Stimulated activated CD8-positive, alpha-beta memory T cell treated with anti-CD3 and anti-CD28 coated beads, Interleukin-7, amount 100 ng/mL, for 1 hour (primary cell): ENCODE measurements around the gene LRMDA.
"Not testable (repeated sequence)": the region's sequence is repeated elsewhere in the genome, so short reads cannot be mapped to it uniquely, and the experiment has no call there.

ENCODE experiments used
- DNase-seq, 2 donors: peaks; one replicate each; pipeline ENCODE4 v3.0.0-alpha.2; 2020; ENCODE audit warnings: low read depth in 2 of 2

Gene LRMDA

GRCh38 chr10:75611172-75611992 is 180.0 kb downstream of the LRMDA start:
- no peak for DNase-seq

DNA sequence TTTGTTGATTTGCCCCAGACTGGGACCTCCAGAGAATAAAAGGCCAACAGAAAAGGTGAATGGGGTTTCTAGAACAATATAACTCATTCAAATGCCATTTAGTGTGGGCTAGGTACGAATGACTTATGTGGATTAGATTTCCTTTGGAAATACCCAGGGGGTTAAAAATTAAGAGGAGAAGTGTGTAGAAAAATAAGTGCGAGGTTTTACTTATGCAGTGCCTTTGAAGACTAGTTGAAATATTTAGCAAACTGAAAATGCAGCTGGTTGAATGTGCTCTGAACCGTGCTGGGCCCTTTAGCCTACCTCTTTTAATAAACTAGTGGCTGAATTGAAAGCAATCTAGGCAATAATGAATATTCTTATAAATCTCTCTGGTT is 180.6 kb downstream of the LRMDA start:
- no peak for DNase-seq

DNA sequence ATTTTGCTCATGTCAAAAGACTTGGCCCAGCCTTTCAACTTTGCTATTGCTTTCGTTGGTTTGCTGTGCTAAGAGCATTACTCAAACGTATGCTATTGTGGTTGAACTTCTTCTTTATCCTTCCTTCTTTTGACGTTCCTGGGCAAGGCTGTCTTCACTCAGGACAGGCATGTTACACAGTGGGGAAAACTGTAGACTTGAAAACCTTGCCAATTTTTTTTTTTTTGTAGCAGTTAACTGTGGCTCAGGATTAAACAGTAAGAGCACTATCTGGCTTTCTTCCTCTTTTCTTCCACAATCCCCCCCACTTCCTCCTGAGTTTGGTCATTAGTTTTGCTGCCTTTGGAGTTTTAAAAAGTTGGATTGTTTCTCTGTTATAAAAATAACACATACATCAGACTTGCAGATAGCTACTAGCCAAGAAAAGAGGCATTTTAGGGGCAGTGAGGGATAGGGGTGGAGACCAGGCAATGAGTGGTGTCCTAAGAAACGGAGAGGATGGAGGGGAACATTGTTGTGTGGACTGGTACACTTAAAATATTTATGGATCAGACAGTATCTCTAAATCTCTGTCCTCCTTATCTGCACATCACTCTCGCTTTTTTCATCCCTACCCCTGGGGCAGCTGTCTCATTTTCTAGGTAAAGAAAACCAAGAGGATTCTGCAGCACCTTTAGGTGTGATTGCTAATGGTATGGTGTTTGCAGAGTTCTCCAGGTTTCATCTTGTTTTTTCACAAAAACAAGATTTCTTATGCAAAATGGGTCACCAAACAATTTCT is 181.7 kb downstream of the LRMDA start:
- no peak for DNase-seq

DNA sequence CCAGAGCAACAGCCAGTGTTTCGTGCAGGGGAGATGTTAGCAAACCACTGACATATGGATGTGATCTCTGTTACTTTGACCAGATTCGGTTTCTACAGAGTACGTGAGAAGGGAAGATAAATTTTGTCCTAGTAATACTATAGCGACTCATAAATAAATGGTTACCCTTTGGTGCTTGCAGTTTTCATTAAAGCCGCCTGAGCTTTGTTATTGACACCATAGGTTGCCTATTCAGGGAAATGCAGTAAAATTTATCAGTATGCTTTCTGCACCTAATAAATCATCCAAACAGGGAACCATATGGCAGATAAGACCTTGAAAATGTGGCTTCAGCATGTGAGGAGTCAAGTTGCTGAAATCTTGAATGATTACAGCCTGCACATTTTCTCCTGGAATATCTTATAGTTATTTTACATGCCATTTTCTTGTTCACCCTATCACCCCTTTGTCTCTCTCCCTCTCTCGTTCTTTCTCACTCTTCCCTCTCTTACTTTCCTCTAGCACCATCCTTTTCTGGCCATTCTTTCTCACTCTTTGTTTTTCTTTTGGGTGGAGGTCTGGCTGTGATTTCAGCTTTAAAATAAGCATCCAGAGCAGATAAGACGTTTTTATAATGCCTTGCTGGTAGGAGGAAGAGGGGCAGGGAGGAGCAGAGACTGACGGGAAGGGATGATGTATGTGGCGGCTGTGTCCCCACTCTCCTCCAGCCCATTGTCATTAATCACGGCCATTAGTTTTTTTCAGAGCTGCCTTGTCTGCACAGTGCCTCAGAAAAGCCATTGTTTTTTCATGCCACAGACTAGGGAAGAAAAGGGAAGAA is 182.5 kb downstream of the LRMDA start:
- no peak for DNase-seq

GRCh38 chr10:75616076-75616475 is 184.7 kb downstream of the LRMDA start:
- no peak for DNase-seq

GRCh38 chr10:75616874-75617478 is 185.6 kb downstream of the LRMDA start:
- DNase-seq, result no peak

GRCh38 chr10:75617485-75618155 is 186.2 kb downstream of the LRMDA start:
- no peak for DNase-seq

DNA sequence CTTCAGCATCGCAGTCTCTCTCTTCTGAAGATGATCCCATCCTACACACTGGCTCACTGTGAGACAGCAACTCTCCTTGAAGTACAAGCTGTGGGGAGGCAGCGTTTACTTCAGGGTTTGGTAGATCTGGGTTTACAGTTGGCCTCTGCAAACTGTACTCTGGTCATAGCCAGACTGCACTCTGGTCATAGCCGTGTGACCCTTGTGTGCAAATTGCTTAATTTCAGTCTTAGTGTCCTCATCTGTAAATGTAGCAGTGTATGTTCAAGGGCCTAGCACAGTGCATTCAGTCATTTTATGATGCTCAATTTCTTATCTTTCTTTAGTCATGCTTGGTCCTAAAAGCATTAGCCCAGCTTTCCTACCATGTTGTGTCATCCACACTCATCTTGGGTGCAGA is 188.2 kb downstream of the LRMDA start:
- DNase-seq, result no peak

GRCh38 chr10:75620356-75620755 is 188.9 kb downstream of the LRMDA start:
- no peak for DNase-seq

DNA sequence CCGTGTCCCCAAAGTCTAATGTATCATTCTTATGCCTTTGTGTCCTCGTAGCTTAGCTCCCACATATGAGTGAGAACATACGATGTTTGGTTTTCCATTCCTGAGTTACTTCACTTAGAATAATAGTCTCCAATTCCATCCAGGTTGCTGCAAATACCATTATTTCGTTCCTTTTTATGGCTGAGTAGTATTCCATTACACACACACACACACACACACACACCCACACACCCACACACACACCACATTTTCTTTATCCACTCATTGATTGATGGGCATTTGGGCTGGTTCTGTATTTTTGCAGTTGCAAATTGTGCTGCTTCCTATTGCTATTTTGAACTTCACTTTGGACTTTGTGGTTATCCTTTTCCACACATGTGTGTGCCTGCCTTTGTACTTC is 189.6 kb downstream of the LRMDA start:
- DNase-seq, result not testable (repeated sequence)

- DNase-seq, result no peak
These were observed 191.1 kb downstream of the LRMDA start for GRCh38 chr10:75622503-75622902.

GRCh38 chr10:75623310-75624093 is 192.1 kb downstream of the LRMDA start:
- DNase-seq, result no peak

GRCh38 chr10:75624638-75625037 is 193.2 kb downstream of the LRMDA start:
- no peak for DNase-seq

DNA sequence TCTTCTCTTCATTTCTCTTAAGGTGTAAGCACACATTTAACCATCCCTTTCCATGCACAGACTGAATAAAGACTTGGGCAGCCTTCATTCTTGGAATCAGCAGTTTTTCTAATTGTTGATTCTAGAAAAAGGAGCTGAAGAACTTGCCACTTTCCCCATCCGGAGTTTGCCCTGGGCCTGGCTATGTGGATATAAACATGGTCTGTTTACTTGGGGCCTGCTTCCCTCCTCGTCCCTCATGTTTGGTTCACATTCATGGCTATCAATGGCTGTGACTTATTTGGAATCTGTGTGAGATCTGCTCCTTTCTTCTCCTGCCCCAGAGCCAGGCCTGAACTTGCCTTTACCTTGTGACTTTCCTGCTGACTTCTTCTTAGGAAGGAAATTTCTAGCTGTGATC is 199.3 kb downstream of the LRMDA start:
- DNase-seq, result no peak

GRCh38 chr10:75632805-75633462 is 201.5 kb downstream of the LRMDA start:
- no peak for DNase-seq

DNA sequence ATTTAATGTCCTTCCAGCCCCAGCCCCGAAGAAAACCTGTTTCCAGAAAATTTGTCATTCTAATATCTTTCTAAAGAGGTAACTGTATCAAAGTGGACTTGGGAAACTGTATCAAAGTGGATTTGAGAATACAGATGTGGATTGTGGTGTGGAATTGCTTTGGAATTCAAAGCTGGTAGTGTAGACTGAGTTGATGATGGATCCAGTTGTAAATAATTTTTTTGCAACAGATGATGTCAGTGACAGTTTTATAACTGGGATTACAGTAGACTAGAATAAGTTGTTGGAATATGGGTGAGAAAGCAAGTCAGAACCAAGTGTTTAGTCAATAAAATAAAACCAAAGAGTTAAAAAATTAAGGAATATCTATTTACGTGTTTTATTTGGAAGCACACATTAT is 202.1 kb downstream of the LRMDA start:
- no peak for DNase-seq

- DNase-seq, result no peak
These were observed 203.5 kb downstream of the LRMDA start for GRCh38 chr10:75634947-75635346.

DNA sequence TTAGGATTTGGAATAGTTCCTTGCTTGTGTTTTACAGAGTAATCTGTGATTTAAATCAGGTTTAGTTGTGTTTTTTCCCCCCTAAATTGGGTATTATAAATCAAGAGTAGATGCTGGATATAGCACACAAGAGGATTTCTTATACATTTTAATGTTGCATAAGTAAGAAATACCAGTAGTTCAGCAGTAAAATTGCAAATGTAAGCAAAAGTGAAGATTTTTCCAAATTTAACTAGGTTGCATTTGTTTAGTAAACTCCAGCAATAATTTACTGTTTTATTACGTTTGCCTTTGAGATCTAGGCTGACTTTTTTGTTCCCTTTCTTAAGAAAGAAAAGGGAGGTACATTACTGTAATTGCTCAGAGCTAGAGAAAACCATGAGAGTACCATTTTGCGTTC is 207.3 kb downstream of the LRMDA start:
- DNase-seq, result no peak

- no peak for DNase-seq
These were observed 208.3 kb downstream of the LRMDA start for GRCh38 chr10:75639736-75640135.

DNA sequence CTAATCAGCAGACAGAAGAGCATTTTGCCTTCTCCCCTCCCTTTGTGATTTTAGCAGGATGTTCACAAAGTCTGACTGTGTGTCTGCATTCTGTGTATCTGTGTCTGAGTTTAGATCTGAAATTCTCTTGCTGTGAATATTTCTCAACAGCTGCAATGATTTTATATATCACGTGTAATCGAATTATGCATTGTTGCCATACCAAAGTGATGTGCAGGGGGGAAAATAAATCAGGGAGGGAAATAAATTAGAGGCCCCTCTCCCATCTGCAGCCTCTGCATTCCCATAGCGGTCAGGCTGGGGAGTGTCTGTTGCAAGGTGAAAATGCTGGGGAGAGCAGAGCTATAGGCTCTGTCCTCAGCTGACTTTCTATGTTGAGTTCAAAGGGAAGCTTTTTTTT is 209.0 kb downstream of the LRMDA start:
- DNase-seq, result no peak
